Hematopoietic multipotent progenitor cell treated with erythropoietin and hydrocortisone succinate and interleukin-3 and kit ligand, for 4 days (in vitro differentiated cells): ENCODE data around the gene CRYBB1.

ENCODE experiments used
- DNase-seq: peaks from one replicate; pipeline ENCODE4 v3.0.0-alpha.2; 2015

The CRYBB1 gene

GRCh38 chr22:26549902-26550497 is 67.8 kb downstream of the CRYBB1 start:
- no peak for DNase-seq
